Stimulated activated naive CD8-positive, alpha-beta T cell treated with anti-CD3 and anti-CD28 coated beads, Interleukin-15, amount 100 ng/mL, for 72 hours (primary cell): ENCODE results near the gene USP9X.
"Not testable (repeated sequence)": the region's sequence is repeated elsewhere in the genome, so short reads cannot be mapped to it uniquely, and the experiment has no call there.

Experiments used
- ATAC-seq: fragments of 150-1000 bp; cut with Tn5 transposase; 2 replicates; pipeline ENCODE4 v1.10.0; 2021; ENCODE audit warnings: mild to moderate bottlenecking, moderate library complexity
- DNase-seq, 2 donors: peaks; one replicate each; pipeline ENCODE4 v3.0.0; 2021 to 2022
- H3K27ac Mint-ChIP-seq, 2 donors: one replicate each; pipeline ENCODE4 v1.8.0; 2022; ENCODE audit warnings: mild to moderate bottlenecking in 2 of 2, mixed read lengths in 2 of 2, moderate library complexity in 2 of 2
- H3K27me3 Mint-ChIP-seq: one replicate; pipeline ENCODE4 v1.8.0; 2022; ENCODE audit warnings: mixed read lengths
- H3K4me1 Mint-ChIP-seq: one replicate; pipeline ENCODE4 v1.8.0; 2022; ENCODE audit warnings: mild to moderate bottlenecking, mixed read lengths
- H3K4me3 Mint-ChIP-seq, 2 donors: one replicate each; pipeline ENCODE4 v1.8.0; 2022; ENCODE audit warnings: mild to moderate bottlenecking in 2 of 2, mixed read lengths in 2 of 2, moderate library complexity in 1 of 2
- H3K9me3 Mint-ChIP-seq, 2 donors: one replicate each; pipeline ENCODE4 v1.8.0; 2022; ENCODE audit warnings: mixed read lengths in 2 of 2

Gene USP9X

GRCh38 chrX:41133551-41133950 lies 48.3 kb downstream of the USP9X start:
- DNase-seq: no peak
- no peak for ATAC-seq

GRCh38 chrX:41137589-41137988 lies 52.3 kb downstream of the USP9X start:
- Mint-ChIP-seq H3K27ac (no peak overlapping the region), H3K27me3 (no peaks in the 10 kb centered on the region), H3K4me1 (no peaks in the 10 kb centered on the region), H3K9me3 (no peaks in the 10 kb centered on the region), H3K4me3 (no peak overlapping the region)
- DNase-seq: no peak
- ATAC-seq: no peak

More at GRCh38 chrX:41133551-41133950, 48.3 kb downstream of the USP9X start:
- Mint-ChIP-seq H3K4me1 (no peaks in the 10 kb centered on the region), H3K9me3 (no peaks in the 10 kb centered on the region), H3K4me3 (no peak overlapping the region), H3K27me3 (no peaks in the 10 kb centered on the region), H3K27ac (no peak overlapping the region)

- DNase-seq: no peak
- Mint-ChIP-seq H3K9me3 (no peaks in the 10 kb centered on the region), H3K4me1 (peaks cover 6% of the 10 kb centered on the region), H3K4me3 (no peak overlapping the region), H3K27ac (no peak overlapping the region), H3K27me3 (no peaks in the 10 kb centered on the region)
- ATAC-seq: no peak
Measured at GRCh38 chrX:41142130-41142910, 57.1 kb downstream of the USP9X start.

- Mint-ChIP-seq H3K9me3 (no peaks in the 10 kb centered on the region), H3K4me3 (no peak overlapping the region), H3K4me1 (peaks cover 6% of the 10 kb centered on the region), H3K27ac (no peak overlapping the region), H3K27me3 (no peaks in the 10 kb centered on the region)
- no peak for DNase-seq
- peak; percentile 60 for ATAC-seq
Measured at GRCh38 chrX:41144873-41145272, 59.6 kb downstream of the USP9X start.

GRCh38 chrX:41145920-41146608 lies 60.8 kb downstream of the USP9X start:
- peaks cover 6% of the 10 kb centered on the region for H3K4me1 Mint-ChIP-seq
- no peaks in the 10 kb centered on the region for H3K9me3 Mint-ChIP-seq
- no peaks in the 10 kb centered on the region for H3K27me3 Mint-ChIP-seq
- peak overlapping the region in 1 of 2 donors; percentile 20 for H3K4me3 Mint-ChIP-seq
- H3K27ac Mint-ChIP-seq: peak overlapping the region in 1 of 2 donors; percentile 64
- no peak for ATAC-seq
- no peak for DNase-seq

GRCh38 chrX:41148553-41148952 lies 63.3 kb downstream of the USP9X start:
- DNase-seq: no peak
- Mint-ChIP-seq H3K27me3 (no peaks in the 10 kb centered on the region), H3K9me3 (no peaks in the 10 kb centered on the region), H3K4me3 (no peak overlapping the region), H3K4me1 (peaks cover 6% of the 10 kb centered on the region), H3K27ac (peak overlapping the region in 1 of 2 donors; percentile 19)
- ATAC-seq: no peak

GRCh38 chrX:41150043-41150442 lies 64.8 kb downstream of the USP9X start:
- H3K4me1 Mint-ChIP-seq: peaks cover 6% of the 10 kb centered on the region

GRCh38 chrX:41151726-41152125 lies 66.5 kb downstream of the USP9X start:
- not testable (repeated sequence) for H3K27ac Mint-ChIP-seq, H3K4me1 Mint-ChIP-seq, H3K4me3 Mint-ChIP-seq, H3K9me3 Mint-ChIP-seq, H3K27me3 Mint-ChIP-seq, ATAC-seq, DNase-seq

More at GRCh38 chrX:41150043-41150442, 64.8 kb downstream of the USP9X start:
- Mint-ChIP-seq H3K9me3 (no peaks in the 10 kb centered on the region), H3K27me3 (no peaks in the 10 kb centered on the region), H3K27ac (no peak overlapping the region), H3K4me3 (no peak overlapping the region)
- DNase-seq (no peak), ATAC-seq (no peak)

GRCh38 chrX:41152221-41152620 lies 67.0 kb downstream of the USP9X start:
- DNase-seq: no peak
- Mint-ChIP-seq H3K9me3 (no peaks in the 10 kb centered on the region), H3K27ac (no peak overlapping the region), H3K4me1 (no peaks in the 10 kb centered on the region), H3K4me3 (no peak overlapping the region), H3K27me3 (no peaks in the 10 kb centered on the region)
- ATAC-seq: no peak

- H3K4me3 Mint-ChIP-seq: no peak overlapping the region
- H3K9me3 Mint-ChIP-seq: no peaks in the 10 kb centered on the region
- H3K27me3 Mint-ChIP-seq: no peaks in the 10 kb centered on the region
- DNase-seq: no peak
- no peaks in the 10 kb centered on the region for H3K4me1 Mint-ChIP-seq
- H3K27ac Mint-ChIP-seq: no peak overlapping the region
- no peak for ATAC-seq
Measured at GRCh38 chrX:41153448-41153847, 68.2 kb downstream of the USP9X start.

- H3K4me1 Mint-ChIP-seq: no peaks in the 10 kb centered on the region
- ATAC-seq: no peak
- no peak overlapping the region for H3K27ac Mint-ChIP-seq
- H3K27me3 Mint-ChIP-seq: no peaks in the 10 kb centered on the region
- H3K4me3 Mint-ChIP-seq: no peak overlapping the region
- no peaks in the 10 kb centered on the region for H3K9me3 Mint-ChIP-seq
- no peak for DNase-seq
Measured at GRCh38 chrX:41153957-41154356, 68.7 kb downstream of the USP9X start.

- no peak for ATAC-seq
- DNase-seq: no peak
- no peaks in the 10 kb centered on the region for H3K4me1 Mint-ChIP-seq
- H3K9me3 Mint-ChIP-seq: no peaks in the 10 kb centered on the region
- no peaks in the 10 kb centered on the region for H3K27me3 Mint-ChIP-seq
- H3K27ac Mint-ChIP-seq: peak overlapping the region in 1 of 2 donors; percentile 52
- no peak overlapping the region for H3K4me3 Mint-ChIP-seq
Measured at GRCh38 chrX:41164449-41164848, 79.2 kb downstream of the USP9X start.

- Mint-ChIP-seq H3K27ac (no peak overlapping the region), H3K27me3 (no peaks in the 10 kb centered on the region), H3K4me3 (no peak overlapping the region), H3K9me3 (no peaks in the 10 kb centered on the region), H3K4me1 (no peaks in the 10 kb centered on the region)
- DNase-seq (no peak), ATAC-seq (no peak)
Measured at GRCh38 chrX:41167888-41168287, 82.6 kb downstream of the USP9X start.

GRCh38 chrX:41176263-41176662 lies 91.0 kb downstream of the USP9X start:
- H3K27ac Mint-ChIP-seq: no peak overlapping the region

GRCh38 chrX:41177297-41177696 lies 92.1 kb downstream of the USP9X start:
- Mint-ChIP-seq H3K4me1 (peaks cover 36% of the 10 kb centered on the region), H3K9me3 (no peaks in the 10 kb centered on the region), H3K27ac (no peak overlapping the region)

More at GRCh38 chrX:41176263-41176662, 91.0 kb downstream of the USP9X start:
- no peak overlapping the region for H3K4me3 Mint-ChIP-seq
- no peaks in the 10 kb centered on the region for H3K27me3 Mint-ChIP-seq
- ATAC-seq (no peak), DNase-seq (no peak)
- no peaks in the 10 kb centered on the region for H3K9me3 Mint-ChIP-seq
- H3K4me1 Mint-ChIP-seq: peaks cover 32% of the 10 kb centered on the region

GRCh38 chrX:41178201-41178600 lies 93.0 kb downstream of the USP9X start:
- DNase-seq: peak in 1 of 2 donors; percentile 29
- ATAC-seq: peak; percentile 76
- Mint-ChIP-seq H3K27me3 (no peaks in the 10 kb centered on the region), H3K27ac (peak overlapping the region; percentile 27 to 78), H3K9me3 (no peaks in the 10 kb centered on the region), H3K4me3 (peak overlapping the region in 1 of 2 donors; percentile 9), H3K4me1 (peaks cover 38% of the 10 kb centered on the region)

More at GRCh38 chrX:41177297-41177696, 92.1 kb downstream of the USP9X start:
- ATAC-seq: no peak
- H3K4me3 Mint-ChIP-seq: no peak overlapping the region
- DNase-seq: no peak
- H3K27me3 Mint-ChIP-seq: no peaks in the 10 kb centered on the region
